SK-N-SH (cell line): ENCODE results near the gene NAGA.

Experiments used
- CHD2 ChIP-seq: fragments of 150-350 bp; IDR thresholded peaks from 2 replicates; pipeline ENCODE4 v1.6.1; 2018; ENCODE audit warnings: low read length; ENCODE audit not compliant: partially characterized antibody
- EZH2phosphoT487 ChIP-seq: fragments of 200-600 bp; sonication (generic); IDR thresholded peaks from 2 replicates; pipeline ENCODE4 v1.6.1; 2017; ENCODE audit warnings: low read depth, mixed run types, mild to moderate bottlenecking, antibody characterized with exemption, moderate library complexity, borderline replicate concordance
- GABPA ChIP-seq: IDR thresholded peaks from 2 replicates; pipeline ENCODE4 v1.4.0; 2012; ENCODE audit warnings: low read depth, mild to moderate bottlenecking
- GATA2 ChIP-seq: sonication (generic); formaldehyde crosslinking; IDR thresholded peaks from 2 replicates; pipeline ENCODE4 v1.5.0; 2020; ENCODE audit warnings: mild to moderate bottlenecking, missing genetic modification reagents
- IRF3 ChIP-seq: fragments of 150-350 bp; IDR thresholded peaks from 2 replicates; pipeline ENCODE4 v1.6.1; 2016; ENCODE audit warnings: mild to moderate bottlenecking, low read depth, low read length
- MAX ChIP-seq: IDR thresholded peaks from 2 replicates; pipeline ENCODE4 v1.4.0; 2012; ENCODE audit warnings: low read depth
- NFIC ChIP-seq: IDR thresholded peaks from 2 replicates; pipeline ENCODE4 v1.4.0; 2012; ENCODE audit warnings: borderline replicate concordance
- POLR2AphosphoS5 ChIP-seq: IDR thresholded peaks from 2 replicates; pipeline ENCODE4 v1.6.1; 2012; ENCODE audit warnings: low read depth, low read length
- REST ChIP-seq: IDR thresholded peaks from 2 replicates; pipeline ENCODE4 v1.6.1; 2012; ENCODE audit warnings: mild to moderate bottlenecking, low read depth, low read length, moderate library complexity
- SMC3 ChIP-seq: IDR thresholded peaks from 2 replicates; pipeline ENCODE4 v1.6.1; 2012; ENCODE audit warnings: low read depth, low read length, improper control_type of control experiment
- TAF1 ChIP-seq: IDR thresholded peaks from 2 replicates; pipeline ENCODE4 v1.6.1; 2012; ENCODE audit warnings: low read depth, mild to moderate bottlenecking, low read length, moderate library complexity, borderline replicate concordance
- YY1 ChIP-seq: IDR thresholded peaks from 2 replicates; pipeline ENCODE4 v1.4.0; 2012; ENCODE audit warnings: low read depth, mild to moderate bottlenecking
- TF ChIP-seq, protein P1 (sequence below): fragments of 200-600 bp; sonication (generic); IDR thresholded peaks from 2 replicates; pipeline ENCODE4 v1.6.1; 2017; ENCODE audit warnings: antibody characterized with exemption, mild to moderate bottlenecking, moderate library complexity
- TF ChIP-seq, protein P2 (sequence below): IDR thresholded peaks from 2 replicates; pipeline ENCODE4; 2012

DNA sequence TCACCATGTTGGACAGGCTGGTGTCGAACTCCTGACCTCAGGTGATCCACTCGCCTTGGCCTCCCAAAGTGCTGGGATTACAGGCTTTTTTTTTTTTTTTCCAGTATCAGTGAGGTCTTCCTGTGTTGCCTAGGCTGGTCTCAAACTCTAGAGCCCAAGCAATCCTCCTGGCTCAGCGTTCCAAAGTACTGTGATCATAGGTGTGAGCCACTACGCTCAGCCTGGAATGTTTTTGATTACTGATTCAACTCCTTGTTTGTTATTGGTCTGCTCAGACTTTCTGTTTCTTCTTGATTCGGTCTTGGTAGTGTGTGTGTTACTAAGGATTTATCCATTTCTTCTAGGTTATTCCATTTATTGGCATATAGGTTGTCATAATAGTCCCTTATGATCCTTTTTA, 31.3 kb downstream of the NAGA start:
- TF ChIP-seq SMC3 (no peak), EZH2phosphoT487 (no peak), REST (no peak), POLR2AphosphoS5 (no peak), MAX (no peak), IRF3 (no peak), YY1 (no peak), GATA2 (no peak), CHD2 (no peak), TAF1 (no peak), GABPA (no peak), NFIC (no peak)
- TF ChIP-seq, protein P1, sequence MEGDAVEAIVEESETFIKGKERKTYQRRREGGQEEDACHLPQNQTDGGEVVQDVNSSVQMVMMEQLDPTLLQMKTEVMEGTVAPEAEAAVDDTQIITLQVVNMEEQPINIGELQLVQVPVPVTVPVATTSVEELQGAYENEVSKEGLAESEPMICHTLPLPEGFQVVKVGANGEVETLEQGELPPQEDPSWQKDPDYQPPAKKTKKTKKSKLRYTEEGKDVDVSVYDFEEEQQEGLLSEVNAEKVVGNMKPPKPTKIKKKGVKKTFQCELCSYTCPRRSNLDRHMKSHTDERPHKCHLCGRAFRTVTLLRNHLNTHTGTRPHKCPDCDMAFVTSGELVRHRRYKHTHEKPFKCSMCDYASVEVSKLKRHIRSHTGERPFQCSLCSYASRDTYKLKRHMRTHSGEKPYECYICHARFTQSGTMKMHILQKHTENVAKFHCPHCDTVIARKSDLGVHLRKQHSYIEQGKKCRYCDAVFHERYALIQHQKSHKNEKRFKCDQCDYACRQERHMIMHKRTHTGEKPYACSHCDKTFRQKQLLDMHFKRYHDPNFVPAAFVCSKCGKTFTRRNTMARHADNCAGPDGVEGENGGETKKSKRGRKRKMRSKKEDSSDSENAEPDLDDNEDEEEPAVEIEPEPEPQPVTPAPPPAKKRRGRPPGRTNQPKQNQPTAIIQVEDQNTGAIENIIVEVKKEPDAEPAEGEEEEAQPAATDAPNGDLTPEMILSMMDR: no peak
- TF ChIP-seq, protein P2, sequence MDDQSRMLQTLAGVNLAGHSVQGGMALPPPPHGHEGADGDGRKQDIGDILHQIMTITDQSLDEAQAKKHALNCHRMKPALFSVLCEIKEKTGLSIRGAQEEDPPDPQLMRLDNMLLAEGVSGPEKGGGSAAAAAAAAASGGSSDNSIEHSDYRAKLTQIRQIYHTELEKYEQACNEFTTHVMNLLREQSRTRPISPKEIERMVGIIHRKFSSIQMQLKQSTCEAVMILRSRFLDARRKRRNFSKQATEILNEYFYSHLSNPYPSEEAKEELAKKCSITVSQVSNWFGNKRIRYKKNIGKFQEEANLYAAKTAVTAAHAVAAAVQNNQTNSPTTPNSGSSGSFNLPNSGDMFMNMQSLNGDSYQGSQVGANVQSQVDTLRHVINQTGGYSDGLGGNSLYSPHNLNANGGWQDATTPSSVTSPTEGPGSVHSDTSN: no peak
